HepG2 (cell line): ENCODE data around the gene ASB16. TPM values are rescaled to one million over a fixed set of nuclear protein-coding genes. Genes with fewer than 3 reads are reported as not detected.

Experiments used
- AGO1 ChIP-seq: fragments of 200-400 bp; formaldehyde crosslinking; IDR thresholded peaks from 2 replicates; pipeline ENCODE4 v1.6.1; 2017; ENCODE audit warnings: mild to moderate bottlenecking, low read depth, low read length, moderate library complexity; ENCODE audit not compliant: poor library complexity, severe bottlenecking
- ARNTL ChIP-seq: sonication (generic); formaldehyde crosslinking; IDR thresholded peaks from 2 replicates; pipeline ENCODE4 v1.4.0; 2020; ENCODE audit warnings: mild to moderate bottlenecking, missing genetic modification reagents
- BCL6 ChIP-seq: IDR thresholded peaks from 2 replicates; pipeline ENCODE4 v1.6.1; 2016; ENCODE audit warnings: missing genetic modification reagents, missing compliant biosample characterization
- CEBPG ChIP-seq: IDR thresholded peaks from 2 replicates; pipeline ENCODE4 v1.6.1; 2016
- HHEX ChIP-seq: IDR thresholded peaks from 2 replicates; pipeline ENCODE4 v1.6.1; 2016; ENCODE audit warnings: control low read depth
- HIVEP1 ChIP-seq: sonication (generic); formaldehyde crosslinking; IDR thresholded peaks from 2 replicates; pipeline ENCODE4 v1.4.0; 2020; ENCODE audit warnings: mild to moderate bottlenecking, missing genetic modification reagents
- KDM5A ChIP-seq: fragments of 200-600 bp; sonication (generic); IDR thresholded peaks from 2 replicates; pipeline ENCODE4 v1.7.0; 2018; ENCODE audit warnings: antibody characterized with exemption, mild to moderate bottlenecking, low read length, borderline replicate concordance
- KLF11 ChIP-seq: IDR thresholded peaks from 2 replicates; pipeline ENCODE4 v1.6.1; 2016; ENCODE audit warnings: missing compliant biosample characterization
- MZF1 ChIP-seq: sonication (generic); formaldehyde crosslinking; IDR thresholded peaks from 2 replicates; pipeline ENCODE4 v1.8.1; 2023; ENCODE audit warnings: mild to moderate bottlenecking, missing genetic modification reagents, borderline replicate concordance
- NFE2L1 ChIP-seq: sonication (generic); formaldehyde crosslinking; IDR thresholded peaks from 2 replicates; pipeline ENCODE4 v1.4.0; 2020; ENCODE audit warnings: missing genetic modification reagents, mild to moderate bottlenecking, borderline replicate concordance
- POGZ ChIP-seq: sonication (generic); formaldehyde crosslinking; IDR thresholded peaks from 2 replicates; pipeline ENCODE4 v1.4.0; 2020; ENCODE audit warnings: mild to moderate bottlenecking, missing genetic modification reagents
- RCOR2 ChIP-seq: IDR thresholded peaks from 2 replicates; pipeline ENCODE4 v1.6.1; 2016; ENCODE audit warnings: missing biosample characterization, missing genetic modification reagents
- SATB2 ChIP-seq: sonication (generic); formaldehyde crosslinking; IDR thresholded peaks from 2 replicates; pipeline ENCODE4 v1.5.0; 2020; ENCODE audit warnings: missing genetic modification reagents
- ZC3H4 ChIP-seq: sonication (generic); formaldehyde crosslinking; IDR thresholded peaks from 2 replicates; pipeline ENCODE4 v1.4.0; 2020; ENCODE audit warnings: missing genetic modification reagents, borderline replicate concordance
- ZFP82 ChIP-seq: sonication (generic); formaldehyde crosslinking; IDR thresholded peaks from 2 replicates; pipeline ENCODE4 v1.5.1; 2020; ENCODE audit warnings: mild to moderate bottlenecking, missing genetic modification reagents, borderline replicate concordance
- ZKSCAN8 ChIP-seq: IDR thresholded peaks from 2 replicates; pipeline ENCODE4 v1.6.1; 2016; ENCODE audit warnings: borderline replicate concordance, missing genetic modification reagents, missing compliant biosample characterization
- ZMYM2 ChIP-seq: sonication (generic); formaldehyde crosslinking; IDR thresholded peaks from 2 replicates; pipeline ENCODE4 v1.8.0; 2022; ENCODE audit warnings: mild to moderate bottlenecking, missing genetic modification reagents
- ZNF225 ChIP-seq: sonication (generic); formaldehyde crosslinking; IDR thresholded peaks from 2 replicates; pipeline ENCODE4 v1.4.0; 2020; ENCODE audit warnings: mild to moderate bottlenecking, missing genetic modification reagents
- ZNF550 ChIP-seq: sonication (generic); formaldehyde crosslinking; IDR thresholded peaks from 2 replicates; pipeline ENCODE4 v1.4.0; 2020; ENCODE audit warnings: mild to moderate bottlenecking, missing genetic modification reagents, borderline replicate concordance
- ZNF724P ChIP-seq: sonication (generic); formaldehyde crosslinking; IDR thresholded peaks from 2 replicates; pipeline ENCODE4 v1.8.0; 2022; ENCODE audit warnings: missing genetic modification reagents, borderline replicate concordance
- polyA plus RNA-seq, 8 experiments: library from polyadenylated mRNA; depleted of rRNA in 3 of 8; stranded (reverse) in 7 of 8; unstranded in 1 of 8; fragments of >200 nt; fragmentation: Illumina TruSeq in 4 of 8; extraction: Trizol in 4 of 8; gene quantifications; 2 replicates each; pipeline versions ENCODE4 v1.2.1 to v1.2.3, GENCODE V29; 2011 to 2016; ENCODE audit warnings: low read depth in 4 of 8, missing spikeins in 1 of 8, mixed read lengths in 1 of 8; ENCODE audit not compliant: insufficient read depth in 1 of 8
- total RNA-seq, 5 experiments: library from RNA; depleted of rRNA; stranded (reverse); fragments of >200 nt; fragmentation: Illumina TruSeq; extraction: Trizol; gene quantifications; 2 replicates each; pipeline ENCODE4 v1.2.3, GENCODE V29; 2016; ENCODE audit warnings: low read depth in 1 of 5
- TF ChIP-seq, protein P1 (sequence below): sonication (generic); formaldehyde crosslinking; IDR thresholded peaks from 2 replicates; pipeline ENCODE4 v1.4.0; 2020; ENCODE audit warnings: missing genetic modification reagents
- TF ChIP-seq, protein P2 (sequence below): sonication (generic); formaldehyde crosslinking; IDR thresholded peaks from 2 replicates; pipeline ENCODE4 v1.4.0; 2020; ENCODE audit warnings: missing genetic modification reagents, borderline replicate concordance
- TF ChIP-seq, protein P3 (sequence below): sonication (generic); formaldehyde crosslinking; IDR thresholded peaks from 2 replicates; pipeline ENCODE4 v1.5.0; 2020; ENCODE audit warnings: mild to moderate bottlenecking, missing genetic modification reagents

Gene ASB16
- total and polyA plus RNA-seq, 2 of the 13 experiments (the other 11 are each of a cell fraction or from before 2014, with no cell fraction given), result 0.07 TPM; not detected in 1

DNA sequence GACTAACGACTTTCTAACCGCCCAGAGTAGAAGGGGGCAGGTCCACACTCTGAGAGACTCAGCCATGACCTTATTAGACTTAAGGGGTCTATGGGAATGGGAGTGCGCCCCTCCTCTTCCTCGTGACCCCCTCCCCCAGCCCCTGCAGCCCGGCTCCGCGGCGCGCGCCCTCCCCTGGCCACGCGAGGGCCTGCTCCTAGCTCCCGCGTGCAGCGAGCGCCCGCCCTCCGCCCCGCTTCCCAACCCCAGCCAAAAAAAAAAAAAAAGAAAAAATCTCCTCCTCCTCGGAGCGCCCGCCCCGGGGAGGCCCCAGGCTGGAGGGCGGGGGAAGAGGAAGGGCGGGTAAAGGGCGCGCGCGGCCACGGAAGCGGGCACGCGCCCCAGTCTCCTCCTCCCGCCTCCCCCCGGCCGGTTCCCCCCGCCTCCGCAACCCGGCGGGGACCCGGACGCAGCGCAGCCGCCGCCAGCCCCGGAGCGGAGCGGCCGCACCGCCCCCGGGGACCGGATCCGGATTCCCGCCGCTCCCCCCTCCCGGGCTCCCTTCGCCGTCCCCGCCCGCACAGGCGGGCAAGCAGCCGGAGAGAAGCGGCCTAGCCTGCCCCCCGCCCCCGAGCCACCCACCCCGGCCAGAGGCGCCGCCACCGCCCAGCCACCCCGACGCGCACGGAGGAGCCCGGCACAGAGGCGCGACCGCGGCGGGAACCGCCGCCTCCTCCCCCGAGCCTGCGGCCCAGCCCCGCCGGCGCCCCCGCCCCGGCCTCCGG lies 48.0 kb downstream of the ASB16 start (continued):
- no peak for TF ChIP-seq AGO1
- no peak for TF ChIP-seq ZNF550 (CRISPR knock-in tag)
- TF ChIP-seq ARNTL (CRISPR knock-in tag), result peak; percentile 76; the same call in 1 of the 2 replicates
- TF ChIP-seq POGZ, result no peak
- TF ChIP-seq ZFP82 (CRISPR knock-in tag), result no peak
- no peak; the same call in 1 of the 2 replicates for TF ChIP-seq HIVEP1 (CRISPR knock-in tag)
- no peak; the same call in 1 of the 2 replicates for TF ChIP-seq ZNF225 (CRISPR knock-in tag)
- no peak for TF ChIP-seq HHEX (CRISPR knock-in tag)
- TF ChIP-seq, protein P1, sequence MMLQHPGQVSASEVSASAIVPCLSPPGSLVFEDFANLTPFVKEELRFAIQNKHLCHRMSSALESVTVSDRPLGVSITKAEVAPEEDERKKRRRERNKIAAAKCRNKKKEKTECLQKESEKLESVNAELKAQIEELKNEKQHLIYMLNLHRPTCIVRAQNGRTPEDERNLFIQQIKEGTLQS (CRISPR knock-in tag), result no peak
- no peak for TF ChIP-seq ZMYM2
- TF ChIP-seq, protein P2, sequence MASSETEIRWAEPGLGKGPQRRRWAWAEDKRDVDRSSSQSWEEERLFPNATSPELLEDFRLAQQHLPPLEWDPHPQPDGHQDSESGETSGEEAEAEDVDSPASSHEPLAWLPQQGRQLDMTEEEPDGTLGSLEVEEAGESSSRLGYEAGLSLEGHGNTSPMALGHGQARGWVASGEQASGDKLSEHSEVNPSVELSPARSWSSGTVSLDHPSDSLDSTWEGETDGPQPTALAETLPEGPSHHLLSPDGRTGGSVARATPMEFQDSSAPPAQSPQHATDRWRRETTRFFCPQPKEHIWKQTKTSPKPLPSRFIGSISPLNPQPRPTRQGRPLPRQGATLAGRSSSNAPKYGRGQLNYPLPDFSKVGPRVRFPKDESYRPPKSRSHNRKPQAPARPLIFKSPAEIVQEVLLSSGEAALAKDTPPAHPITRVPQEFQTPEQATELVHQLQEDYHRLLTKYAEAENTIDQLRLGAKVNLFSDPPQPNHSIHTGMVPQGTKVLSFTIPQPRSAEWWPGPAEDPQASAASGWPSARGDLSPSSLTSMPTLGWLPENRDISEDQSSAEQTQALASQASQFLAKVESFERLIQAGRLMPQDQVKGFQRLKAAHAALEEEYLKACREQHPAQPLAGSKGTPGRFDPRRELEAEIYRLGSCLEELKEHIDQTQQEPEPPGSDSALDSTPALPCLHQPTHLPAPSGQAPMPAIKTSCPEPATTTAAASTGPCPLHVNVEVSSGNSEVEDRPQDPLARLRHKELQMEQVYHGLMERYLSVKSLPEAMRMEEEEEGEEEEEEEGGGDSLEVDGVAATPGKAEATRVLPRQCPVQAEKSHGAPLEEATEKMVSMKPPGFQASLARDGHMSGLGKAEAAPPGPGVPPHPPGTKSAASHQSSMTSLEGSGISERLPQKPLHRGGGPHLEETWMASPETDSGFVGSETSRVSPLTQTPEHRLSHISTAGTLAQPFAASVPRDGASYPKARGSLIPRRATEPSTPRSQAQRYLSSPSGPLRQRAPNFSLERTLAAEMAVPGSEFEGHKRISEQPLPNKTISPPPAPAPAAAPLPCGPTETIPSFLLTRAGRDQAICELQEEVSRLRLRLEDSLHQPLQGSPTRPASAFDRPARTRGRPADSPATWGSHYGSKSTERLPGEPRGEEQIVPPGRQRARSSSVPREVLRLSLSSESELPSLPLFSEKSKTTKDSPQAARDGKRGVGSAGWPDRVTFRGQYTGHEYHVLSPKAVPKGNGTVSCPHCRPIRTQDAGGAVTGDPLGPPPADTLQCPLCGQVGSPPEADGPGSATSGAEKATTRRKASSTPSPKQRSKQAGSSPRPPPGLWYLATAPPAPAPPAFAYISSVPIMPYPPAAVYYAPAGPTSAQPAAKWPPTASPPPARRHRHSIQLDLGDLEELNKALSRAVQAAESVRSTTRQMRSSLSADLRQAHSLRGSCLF (CRISPR knock-in tag), result no peak
- TF ChIP-seq, protein P3, sequence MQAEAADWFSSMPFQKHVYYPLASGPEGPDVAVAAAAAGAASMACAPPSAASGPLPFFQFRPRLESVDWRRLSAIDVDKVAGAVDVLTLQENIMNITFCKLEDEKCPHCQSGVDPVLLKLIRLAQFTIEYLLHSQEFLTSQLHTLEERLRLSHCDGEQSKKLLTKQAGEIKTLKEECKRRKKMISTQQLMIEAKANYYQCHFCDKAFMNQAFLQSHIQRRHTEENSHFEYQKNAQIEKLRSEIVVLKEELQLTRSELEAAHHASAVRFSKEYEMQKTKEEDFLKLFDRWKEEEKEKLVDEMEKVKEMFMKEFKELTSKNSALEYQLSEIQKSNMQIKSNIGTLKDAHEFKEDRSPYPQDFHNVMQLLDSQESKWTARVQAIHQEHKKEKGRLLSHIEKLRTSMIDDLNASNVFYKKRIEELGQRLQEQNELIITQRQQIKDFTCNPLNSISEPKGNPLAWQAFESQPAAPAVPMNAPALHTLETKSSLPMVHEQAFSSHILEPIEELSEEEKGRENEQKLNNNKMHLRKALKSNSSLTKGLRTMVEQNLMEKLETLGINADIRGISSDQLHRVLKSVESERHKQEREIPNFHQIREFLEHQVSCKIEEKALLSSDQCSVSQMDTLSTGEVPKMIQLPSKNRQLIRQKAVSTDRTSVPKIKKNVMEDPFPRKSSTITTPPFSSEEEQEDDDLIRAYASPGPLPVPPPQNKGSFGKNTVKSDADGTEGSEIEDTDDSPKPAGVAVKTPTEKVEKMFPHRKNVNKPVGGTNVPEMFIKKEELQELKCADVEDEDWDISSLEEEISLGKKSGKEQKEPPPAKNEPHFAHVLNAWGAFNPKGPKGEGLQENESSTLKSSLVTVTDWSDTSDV (CRISPR knock-in tag), result no peak
- TF ChIP-seq RCOR2, result no peak
- TF ChIP-seq BCL6 (CRISPR knock-in tag), result no peak
- TF ChIP-seq SATB2, result no peak
- no peak for TF ChIP-seq MZF1 (CRISPR knock-in tag)
- TF ChIP-seq ZKSCAN8 (CRISPR knock-in tag), result no peak; the same call in 1 of the 2 replicates
- no peak for TF ChIP-seq NFE2L1
- no peak for TF ChIP-seq ZC3H4 (CRISPR knock-in tag)
- no peak for TF ChIP-seq ZNF724P (CRISPR knock-in tag)
- TF ChIP-seq KDM5A, result no peak
- no peak for TF ChIP-seq KLF11 (CRISPR knock-in tag)
- TF ChIP-seq CEBPG (CRISPR knock-in tag), result no peak; the same call in 1 of the 2 replicates
